H4 (cell line): ENCODE results near the gene ARL16. TPM values are rescaled to one million over a fixed set of nuclear protein-coding genes. Genes with fewer than 3 reads are reported as not detected.

Experiments
- DNase-seq: peaks from one replicate; pipeline ENCODE4 v3.0.0-alpha.2; 2015; ENCODE audit warnings: low spot score
- total RNA-seq: library from RNA; depleted of rRNA; stranded (reverse); fragments of >200 nt; shearing (Covaris generic); gene quantifications from 2 replicates; pipeline ENCODE4 v1.2.3, GENCODE V29; 2014; rRNA removed

Gene ARL16
- total RNA-seq, 1 experiment from 2014 or later = 31.1 TPM

- no peak for DNase-seq
Measured at GRCh38 chr17:81644976-81645952, 38.3 kb downstream of the ARL16 start.

GRCh38 chr17:81644496-81644895 is 39.1 kb downstream of the ARL16 start:
- no peak for DNase-seq

- DNase-seq = no peak
Measured at GRCh38 chr17:81641825-81642489, 41.6 kb downstream of the ARL16 start.

GRCh38 chr17:81640011-81640410 is 43.6 kb downstream of the ARL16 start:
- no peak for DNase-seq

- no peak for DNase-seq
Measured at GRCh38 chr17:81638683-81639082, 44.9 kb downstream of the ARL16 start.

- peak; percentile 61 for DNase-seq
Measured at GRCh38 chr17:81636505-81637288, 46.9 kb downstream of the ARL16 start, which contains the start of the genes NPLOC4 and TSPAN10. TSS of gene NPLOC4 (minus strand) at chr17:81637112. CDS start at chr17:81636930, 182 bp downstream. TSS of gene TSPAN10 (plus strand) at chr17:81637196. CDS start at chr17:81642413, 5,217 bp downstream.

- DNase-seq = no peak
Measured at GRCh38 chr17:81635973-81636504, 47.6 kb downstream of the ARL16 start.

GRCh38 chr17:81635431-81635830 is 48.2 kb downstream of the ARL16 start:
- DNase-seq = no peak

- DNase-seq = no peak
Measured at GRCh38 chr17:81631482-81631881, 52.1 kb downstream of the ARL16 start.

Other genes with a start within 250 kb of the ARL16 start
- 1,105 and 1,576 TPM in 2 replicates for gene ACTG1, start 171.0 kb downstream of the ARL16 start, total RNA-seq
- 0.27 TPM in 1 of 2 replicates, not detected in the other for gene FSCN2, start 155.4 kb downstream of the ARL16 start, total RNA-seq
- gene FAAP100, start 131.4 kb downstream of the ARL16 start, total RNA-seq = 6.6 and 7.4 TPM in 2 replicates
- 55.0 and 63.7 TPM in 2 replicates for gene NPLOC4, start 46.7 kb downstream of the ARL16 start, total RNA-seq
- 0.06 and 1.5 TPM in 2 replicates for gene TSPAN10, start 46.6 kb downstream of the ARL16 start, total RNA-seq
- gene PDE6G, start 27.3 kb downstream of the ARL16 start, total RNA-seq = not detected in 2 replicates
- 36.3 and 47.4 TPM in 2 replicates for gene OXLD1, start 17.2 kb downstream of the ARL16 start, total RNA-seq
- gene CCDC137, start 17.1 kb downstream of the ARL16 start, total RNA-seq = 10.7 and 16.7 TPM in 2 replicates
- 26.6 and 38.3 TPM in 2 replicates for gene HGS, start 214 bp upstream of the ARL16 start, total RNA-seq
- gene MRPL12, start 19.6 kb upstream of the ARL16 start, total RNA-seq = 16.9 and 21.9 TPM in 2 replicates
- 51.6 and 77.0 TPM in 2 replicates for gene SLC25A10, start 28.5 kb upstream of the ARL16 start, total RNA-seq
- gene GCGR, start 120.4 kb upstream of the ARL16 start, total RNA-seq = not detected in 2 replicates
- 13.7 and 14.9 TPM in 2 replicates for gene MCRIP1, start 149.5 kb upstream of the ARL16 start, total RNA-seq
- not detected in 2 replicates for gene PPP1R27, start 151.3 kb upstream of the ARL16 start, total RNA-seq
- gene P4HB, start 176.7 kb upstream of the ARL16 start, total RNA-seq = 921 and 1,439 TPM in 2 replicates
- 78.2 and 78.9 TPM in 2 replicates for gene ARHGDIA, start 187.5 kb upstream of the ARL16 start, total RNA-seq
- gene ALYREF, start 207.8 kb upstream of the ARL16 start, total RNA-seq = 149 and 166 TPM in 2 replicates
- 189 and 222 TPM in 2 replicates for gene ANAPC11, start 207.9 kb upstream of the ARL16 start, total RNA-seq
- 0.04 TPM in 1 of 2 replicates, not detected in the other for gene NPB, start 218.4 kb upstream of the ARL16 start, total RNA-seq
- 34.7 and 39.0 TPM in 2 replicates for gene PCYT2, start 227.6 kb upstream of the ARL16 start, total RNA-seq
- gene SIRT7, start 234.4 kb upstream of the ARL16 start, total RNA-seq = 5.5 and 8.7 TPM in 2 replicates
- 8.7 and 9.3 TPM in 2 replicates for gene MAFG, start 243.9 kb upstream of the ARL16 start, total RNA-seq